Urinary bladder (tissue), 4 donors: ENCODE results near the gene ACACA. TPM values are rescaled to one million over a fixed set of nuclear protein-coding genes. Genes with fewer than 3 reads are reported as not detected.
"Not testable (repeated sequence)": the region's sequence is repeated elsewhere in the genome, so short reads cannot be mapped to it uniquely, and the experiment has no call there.

Experiments used
- DNase-seq: peaks from one replicate; pipeline ENCODE4 v3.0.0-alpha.2; 2015; ENCODE audit errors: extremely low spot score
- H3K27ac ChIP-seq: one replicate; pipeline ENCODE4 v1.5.1; 2013; ENCODE audit warnings: low read depth, mild to moderate bottlenecking, moderate library complexity
- H3K36me3 ChIP-seq: one replicate; pipeline ENCODE4 v1.6.1; 2013; ENCODE audit warnings: mild to moderate bottlenecking, moderate library complexity; ENCODE audit not compliant: insufficient read depth
- H3K4me1 ChIP-seq: one replicate; pipeline ENCODE4 v1.6.1; 2013; ENCODE audit warnings: mild to moderate bottlenecking, moderate library complexity; ENCODE audit not compliant: insufficient read depth
- H3K4me3 ChIP-seq: one replicate; pipeline ENCODE4 v1.5.1; 2013; ENCODE audit warnings: low read depth, low read length
- WGBS: extraction: QIAGEN DNeasy Blood & Tissue Kit; methylation state at CpG from one replicate; pipeline ENCODE4 v1.1.7; 2013; 5-methylcytosine and 5-hydroxymethylcytosine counted together
- polyA plus RNA-seq: library from polyadenylated mRNA; stranded (reverse); fragments of 200-250 nt; gene quantifications from one replicate; pipeline ENCODE4 v1.2.3, GENCODE V29; 2013
- total RNA-seq: library from RNA; depleted of rRNA; stranded (reverse); fragments of >200 nt; gene quantifications from one replicate; pipeline ENCODE4 v1.2.3, GENCODE V29; 2014
- donor health status: healthy with polysubstance abuse.
- donor health status: healthy.

Gene ACACA
- total and polyA plus RNA-seq, 2 donors = 31.7 to 70.6 TPM

- Histone ChIP-seq H3K36me3 (peaks cover 1% of the 10 kb centered on the region), H3K27ac (no peak overlapping the region), H3K4me1 (no peaks in the 10 kb centered on the region), H3K4me3 (no peak overlapping the region)
- no peak for DNase-seq
- 84% methylated on average over 2 of the region's 2 CpGs for WGBS
Measured at GRCh38 chr17:37417852-37418251, 11.2 kb upstream of the ACACA start.

- H3K27ac ChIP-seq = no peak overlapping the region
- H3K4me3 ChIP-seq = no peak overlapping the region
- H3K4me1 ChIP-seq = no peaks in the 10 kb centered on the region
- no peak for DNase-seq
- H3K36me3 ChIP-seq = no peaks in the 10 kb centered on the region
- WGBS = 96% methylated on average over 7 of the region's 7 CpGs
Measured at GRCh38 chr17:37413875-37414519, 7.4 kb upstream of the ACACA start.

- no peaks in the 10 kb centered on the region for H3K36me3 ChIP-seq
- no peak for DNase-seq
- WGBS = 90% methylated on average over 3 of the region's 3 CpGs
- no peak overlapping the region for H3K27ac ChIP-seq
- H3K4me3 ChIP-seq = no peak overlapping the region
- no peaks in the 10 kb centered on the region for H3K4me1 ChIP-seq
Measured at GRCh38 chr17:37410357-37410756, 3.7 kb upstream of the ACACA start.

- H3K4me3 ChIP-seq, H3K27ac ChIP-seq, H3K4me1 ChIP-seq, DNase-seq, H3K36me3 ChIP-seq: not testable (repeated sequence)
- 96% methylated on average over 13 of the region's 13 CpGs for WGBS
Measured at GRCh38 chr17:37408145-37408479, 1.5 kb upstream of the ACACA start.

- WGBS = under 1% methylated on average over 21 of the region's 21 CpGs
- Histone ChIP-seq H3K4me3 (peak overlapping the region; percentile 64), H3K36me3 (no peaks in the 10 kb centered on the region), H3K27ac (peak overlapping the region; percentile 23), H3K4me1 (no peaks in the 10 kb centered on the region)
- DNase-seq = no peak
Measured at GRCh38 chr17:37405955-37406634, 541 bp downstream of the ACACA start.

- H3K4me1 ChIP-seq, H3K36me3 ChIP-seq, H3K27ac ChIP-seq, H3K4me3 ChIP-seq, DNase-seq: not testable (repeated sequence)
- 47% methylated on average over 14 of the region's 14 CpGs for WGBS
Measured at GRCh38 chr17:37405522-37405921, 1.1 kb downstream of the ACACA start.

GRCh38 chr17:37400505-37400904, 6.1 kb downstream of the ACACA start:
- DNase-seq = no peak

GRCh38 chr17:37399265-37399803, 7.3 kb downstream of the ACACA start:
- DNase-seq = no peak
- no peak overlapping the region for H3K27ac ChIP-seq
- H3K4me1 ChIP-seq = no peaks in the 10 kb centered on the region
- H3K36me3 ChIP-seq = no peaks in the 10 kb centered on the region
- no peak overlapping the region for H3K4me3 ChIP-seq
- 94% methylated on average over 5 of the region's 5 CpGs for WGBS

More at GRCh38 chr17:37400505-37400904, 6.1 kb downstream of the ACACA start:
- H3K4me3 ChIP-seq = no peak overlapping the region
- no peaks in the 10 kb centered on the region for H3K36me3 ChIP-seq
- no peak overlapping the region for H3K27ac ChIP-seq
- H3K4me1 ChIP-seq = no peaks in the 10 kb centered on the region

GRCh38 chr17:37393352-37393751, 13.3 kb downstream of the ACACA start:
- no peaks in the 10 kb centered on the region for H3K4me1 ChIP-seq
- H3K27ac ChIP-seq = no peak overlapping the region
- no peaks in the 10 kb centered on the region for H3K36me3 ChIP-seq
- H3K4me3 ChIP-seq = no peak overlapping the region
- no peak for DNase-seq
- 96% methylated on average over 7 of the region's 7 CpGs for WGBS

- DNase-seq = no peak
- WGBS = 51% methylated on average over 3 of the region's 3 CpGs
- Histone ChIP-seq H3K36me3 (no peaks in the 10 kb centered on the region), H3K4me1 (no peaks in the 10 kb centered on the region), H3K4me3 (no peak overlapping the region), H3K27ac (no peak overlapping the region)
Measured at GRCh38 chr17:37392024-37392590, 14.5 kb downstream of the ACACA start.

GRCh38 chr17:37391146-37391545, 15.5 kb downstream of the ACACA start:
- no peak for DNase-seq
- WGBS = 83% methylated on average over 6 of the region's 6 CpGs
- no peak overlapping the region for H3K4me3 ChIP-seq
- H3K27ac ChIP-seq = no peak overlapping the region
- H3K36me3 ChIP-seq = no peaks in the 10 kb centered on the region
- no peaks in the 10 kb centered on the region for H3K4me1 ChIP-seq

- Histone ChIP-seq H3K4me3 (no peak overlapping the region), H3K27ac (no peak overlapping the region), H3K4me1 (no peaks in the 10 kb centered on the region), H3K36me3 (no peaks in the 10 kb centered on the region)
- DNase-seq = no peak
- WGBS = 95% methylated on average over 4 of the region's 4 CpGs
Measured at GRCh38 chr17:37389160-37389559, 17.5 kb downstream of the ACACA start.

- H3K27ac ChIP-seq = no peak overlapping the region
- no peak for DNase-seq
- H3K4me1 ChIP-seq = no peaks in the 10 kb centered on the region
- no peak overlapping the region for H3K4me3 ChIP-seq
- 87% methylated on average over 3 of the region's 3 CpGs for WGBS
- H3K36me3 ChIP-seq = no peaks in the 10 kb centered on the region
Measured at GRCh38 chr17:37388266-37388665, 18.4 kb downstream of the ACACA start.

GRCh38 chr17:37386462-37386861, 20.2 kb downstream of the ACACA start:
- H3K4me3 ChIP-seq = no peak overlapping the region
- WGBS = 92% methylated on average over 5 of the region's 5 CpGs
- no peak overlapping the region for H3K27ac ChIP-seq
- DNase-seq = no peak
- no peaks in the 10 kb centered on the region for H3K4me1 ChIP-seq
- no peaks in the 10 kb centered on the region for H3K36me3 ChIP-seq
